SW480 (cell line): ENCODE results near the gene EN2.

Source experiments
- DNase-seq: peaks from one replicate; pipeline ENCODE4 v3.0.0-alpha.2; 2016; ENCODE audit warnings: low spot score

The EN2 gene

DNA sequence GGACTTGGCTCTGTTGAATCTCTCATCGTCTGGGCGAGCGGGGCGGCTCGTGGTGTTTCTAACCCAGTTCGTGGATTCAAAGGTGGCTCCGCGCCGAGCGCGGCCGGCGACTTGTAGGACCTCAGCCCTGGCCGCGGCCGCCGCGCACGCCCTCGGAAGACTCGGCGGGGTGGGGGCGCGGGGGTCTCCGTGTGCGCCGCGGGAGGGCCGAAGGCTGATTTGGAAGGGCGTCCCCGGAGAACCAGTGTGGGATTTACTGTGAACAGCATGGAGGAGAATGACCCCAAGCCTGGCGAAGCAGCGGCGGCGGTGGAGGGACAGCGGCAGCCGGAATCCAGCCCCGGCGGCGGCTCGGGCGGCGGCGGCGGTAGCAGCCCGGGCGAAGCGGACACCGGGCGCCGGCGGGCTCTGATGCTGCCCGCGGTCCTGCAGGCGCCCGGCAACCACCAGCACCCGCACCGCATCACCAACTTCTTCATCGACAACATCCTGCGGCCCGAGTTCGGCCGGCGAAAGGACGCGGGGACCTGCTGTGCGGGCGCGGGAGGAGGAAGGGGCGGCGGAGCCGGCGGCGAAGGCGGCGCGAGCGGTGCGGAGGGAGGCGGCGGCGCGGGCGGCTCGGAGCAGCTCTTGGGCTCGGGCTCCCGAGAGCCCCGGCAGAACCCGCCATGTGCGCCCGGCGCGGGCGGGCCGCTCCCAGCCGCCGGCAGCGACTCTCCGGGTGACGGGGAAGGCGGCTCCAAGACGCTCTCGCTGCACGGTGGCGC is at the start of gene EN2:
Gene EN2, plus strand, starts transcription at position 19 of the 767 bp plus-strand sequence. Its CDS starts 249 bp downstream, at position 268.
- peak; percentile 26 for DNase-seq

DNA sequence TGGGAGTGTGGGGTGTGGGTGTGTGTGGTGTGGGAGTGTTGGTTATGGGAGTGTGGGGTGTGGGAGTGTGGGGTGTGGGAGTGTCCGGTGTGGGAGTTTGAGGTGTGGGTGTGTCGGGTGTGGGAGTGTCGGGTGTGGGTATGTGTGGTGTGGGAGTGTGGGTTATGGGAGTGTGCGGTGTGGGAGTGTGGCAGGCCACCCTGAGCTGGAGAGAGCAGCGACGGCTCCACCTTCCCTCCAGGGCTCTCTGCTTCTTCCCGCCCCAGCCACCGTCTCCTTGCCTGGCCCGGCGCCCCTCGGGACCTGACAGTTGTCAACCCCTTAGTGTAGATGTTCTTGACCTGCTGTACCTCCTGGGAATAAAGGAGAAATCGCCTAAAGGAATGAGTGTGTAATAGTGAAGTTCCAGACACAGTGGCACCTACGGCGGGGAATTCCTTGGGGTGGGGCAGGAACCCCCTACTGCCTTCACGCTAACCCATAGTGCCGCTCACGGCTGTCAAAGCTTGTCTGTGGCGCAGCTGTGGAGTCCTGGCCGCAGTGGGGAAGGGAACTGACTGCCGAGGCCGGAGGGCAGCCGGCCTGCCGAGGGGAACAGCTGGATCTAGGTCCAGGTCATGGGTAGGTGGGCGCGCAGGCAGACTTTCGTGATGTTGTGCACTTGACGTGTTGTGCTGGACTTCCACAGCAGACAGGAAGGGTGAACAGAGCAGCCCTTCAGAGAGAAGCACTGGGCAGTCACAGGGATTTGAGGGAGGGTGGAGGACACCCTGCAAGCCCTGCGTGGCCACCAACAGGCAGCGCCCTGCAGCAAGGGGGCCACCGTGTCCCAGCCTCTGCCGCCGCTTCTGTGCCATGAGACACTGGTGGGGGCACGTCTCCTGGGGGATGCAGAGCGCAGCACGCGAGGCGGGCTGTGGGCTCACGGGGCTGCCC is 49.0 kb upstream of the EN2 start:
- DNase-seq: no peak

DNA sequence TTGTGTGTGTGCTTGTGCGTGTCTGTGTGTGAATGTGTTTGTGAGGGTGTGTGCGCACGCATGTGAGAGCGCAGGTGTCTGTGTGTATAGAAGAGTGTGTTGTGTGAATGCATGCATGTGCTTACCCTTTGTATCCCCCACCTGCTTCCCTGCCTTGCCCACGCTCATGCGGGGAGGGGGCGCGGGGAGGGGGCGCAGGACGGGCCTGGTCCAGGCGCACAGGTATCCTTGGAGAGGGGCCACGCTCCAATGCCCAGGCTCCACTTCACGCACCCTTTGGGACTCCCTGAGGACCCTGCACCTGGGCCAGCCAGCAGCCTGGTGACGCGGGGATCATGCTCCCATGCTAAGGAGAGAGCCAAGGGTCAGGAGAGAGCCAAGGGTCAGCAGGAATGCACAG is 47.9 kb upstream of the EN2 start:
- DNase-seq: no peak

- DNase-seq: no peak
Observed at GRCh38 chr7:155410431-155410830, 47.5 kb upstream of the EN2 start.

DNA sequence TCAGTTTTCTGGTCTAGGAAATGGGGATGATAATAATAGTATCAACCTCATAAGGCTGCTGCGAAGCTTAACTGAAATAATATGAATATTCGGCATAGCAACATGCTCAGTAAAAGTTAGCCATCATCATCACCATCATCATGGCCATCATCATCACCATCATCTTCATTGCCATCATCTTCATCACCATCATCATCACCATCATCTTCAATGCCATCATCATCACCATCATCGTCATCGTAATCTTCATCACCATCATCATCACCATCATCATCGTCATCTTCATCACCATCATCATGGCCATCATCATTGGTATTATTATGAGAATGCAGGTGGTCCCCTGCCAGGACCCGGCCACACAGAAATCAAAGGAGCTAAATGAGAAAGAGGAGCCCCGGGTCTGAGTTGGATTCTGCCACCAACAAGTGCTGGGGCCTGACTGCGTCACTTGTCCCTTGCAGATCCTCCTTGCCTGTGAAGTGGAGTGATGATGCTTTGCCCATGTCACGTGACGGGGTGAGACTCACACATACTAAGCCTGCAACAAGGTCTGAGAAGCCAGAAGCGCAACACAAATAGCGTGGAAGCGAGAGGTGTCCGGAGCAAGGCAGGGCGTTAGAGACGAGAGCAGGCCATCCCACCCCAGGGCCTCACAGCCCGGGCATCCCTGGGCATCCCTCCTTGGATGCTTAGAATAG is 46.1 kb upstream of the EN2 start:
- no peak for DNase-seq

GRCh38 chr7:155412416-155413253 is 45.3 kb upstream of the EN2 start:
- peak; percentile 66 for DNase-seq

DNA sequence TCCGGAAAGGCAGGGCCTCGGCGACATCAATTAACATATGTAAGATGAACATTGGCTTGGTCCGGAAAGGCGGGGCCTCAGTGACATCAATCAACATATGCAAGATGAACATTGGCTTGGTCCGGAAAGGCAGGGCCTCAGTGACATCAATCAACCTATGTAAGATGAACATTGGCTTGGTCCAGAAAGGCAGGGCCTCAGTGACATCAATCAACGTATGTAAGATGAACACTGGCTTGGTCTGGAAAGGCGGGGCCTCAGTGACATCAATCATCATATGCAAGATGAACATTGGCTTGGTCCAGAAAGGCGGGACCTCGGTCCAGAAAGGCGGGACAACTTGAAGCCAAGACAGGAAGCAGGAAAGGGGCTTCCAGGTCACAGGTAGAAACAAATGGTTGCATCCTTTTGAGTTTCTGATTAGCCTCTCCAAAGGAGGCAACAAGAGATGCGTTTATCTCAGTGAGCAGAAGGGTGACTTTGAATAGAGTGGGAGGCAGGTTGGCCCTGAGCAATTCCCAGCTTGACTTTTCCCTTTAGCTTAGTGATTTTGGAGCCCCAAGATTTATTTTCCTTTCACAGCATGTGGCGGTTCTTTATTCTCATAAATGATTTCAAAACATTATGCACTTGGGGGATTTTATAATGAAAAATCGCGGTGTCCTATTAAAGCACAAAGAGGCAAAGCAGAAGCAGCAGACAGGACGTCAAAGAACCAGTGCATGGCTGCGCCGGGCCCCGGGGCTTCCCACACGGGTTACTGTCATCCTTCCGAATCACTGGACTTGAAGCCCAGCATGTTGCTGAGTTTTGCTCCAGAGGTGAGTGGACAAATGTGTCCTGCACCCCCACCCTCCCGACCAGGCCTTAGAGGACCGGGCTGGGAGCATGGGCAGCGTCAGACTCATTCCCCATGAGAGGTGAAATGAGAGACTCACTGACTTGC is 43.1 kb upstream of the EN2 start:
- peak; percentile 24 for DNase-seq

DNA sequence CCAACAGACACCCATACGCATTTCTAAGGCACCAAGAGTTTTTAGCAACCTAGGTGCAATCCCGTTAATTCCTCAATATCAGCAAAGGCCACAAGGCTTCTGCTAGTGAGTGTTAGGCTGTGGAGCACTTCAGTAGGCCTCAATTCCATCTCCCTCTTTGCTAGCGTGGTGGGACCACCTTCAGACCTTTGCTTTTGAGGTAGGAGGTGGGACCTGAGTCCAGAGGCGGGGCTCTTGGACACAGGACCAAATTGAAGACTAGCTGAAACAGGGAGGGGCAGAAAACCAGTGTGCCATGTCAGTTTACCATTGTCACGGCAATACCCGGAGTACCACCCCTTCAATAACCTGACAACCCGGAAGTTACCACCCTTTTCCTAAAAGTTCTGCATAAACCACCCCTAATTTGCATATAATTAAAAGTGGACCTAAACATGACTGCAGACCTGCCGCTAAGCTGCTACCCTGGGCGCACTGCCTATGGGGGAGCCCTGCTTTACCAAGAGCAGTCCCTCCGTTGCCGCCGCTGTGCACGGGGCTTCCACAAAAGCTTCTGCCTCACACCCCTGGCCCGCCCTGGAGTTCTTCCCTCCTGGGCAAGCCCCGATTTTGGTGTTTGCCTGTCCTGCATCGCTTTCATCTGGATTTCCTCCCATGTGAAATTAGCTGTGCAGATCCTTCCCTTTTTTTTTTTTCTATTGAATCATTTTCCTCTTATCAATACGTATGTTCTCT is 41.1 kb upstream of the EN2 start:
- DNase-seq: no peak

- DNase-seq: no peak
Observed at GRCh38 chr7:155418304-155418703, 39.6 kb upstream of the EN2 start.

- DNase-seq: no peak
Observed at GRCh38 chr7:155418941-155419755, 38.8 kb upstream of the EN2 start.

DNA sequence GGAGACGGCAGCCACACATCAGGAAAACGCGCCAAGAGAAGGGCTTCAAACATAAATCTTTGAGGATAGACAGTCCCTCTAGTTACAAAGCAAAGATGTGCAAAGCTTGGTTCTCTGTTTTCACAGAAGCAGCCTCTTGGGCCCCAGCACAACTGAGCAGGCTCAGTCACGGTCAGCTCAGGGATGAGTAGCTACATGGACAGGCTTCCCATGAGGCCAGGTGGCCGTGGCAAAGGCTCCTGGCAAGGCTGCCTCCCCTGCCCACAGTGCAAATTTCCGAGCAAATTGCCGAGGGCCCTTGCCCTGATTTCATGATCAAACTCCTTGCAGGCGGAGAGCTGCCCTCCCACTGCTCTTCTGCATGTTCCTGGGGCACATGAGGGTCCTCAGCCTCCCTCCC is 37.8 kb upstream of the EN2 start:
- DNase-seq: no peak

DNA sequence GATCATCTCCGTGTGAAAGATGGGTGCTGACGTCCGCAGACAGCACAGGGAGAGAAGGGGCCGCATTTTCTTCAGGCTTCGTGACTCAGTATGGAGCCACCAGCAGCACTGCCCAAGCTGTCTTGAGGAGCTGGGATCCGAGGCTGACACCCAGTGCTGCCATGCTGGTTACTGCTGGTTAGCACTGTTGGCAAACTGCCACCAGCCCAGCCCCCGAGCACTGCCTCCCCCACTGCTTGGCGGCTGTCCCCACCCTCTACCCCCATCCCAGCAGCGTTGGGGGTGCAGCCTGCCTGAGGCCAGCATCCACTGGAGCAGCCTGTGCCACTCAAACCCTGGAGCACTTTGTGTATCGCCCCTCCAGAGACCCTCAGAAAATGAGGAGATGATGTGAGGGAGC is 35.8 kb upstream of the EN2 start:
- no peak for DNase-seq

DNA sequence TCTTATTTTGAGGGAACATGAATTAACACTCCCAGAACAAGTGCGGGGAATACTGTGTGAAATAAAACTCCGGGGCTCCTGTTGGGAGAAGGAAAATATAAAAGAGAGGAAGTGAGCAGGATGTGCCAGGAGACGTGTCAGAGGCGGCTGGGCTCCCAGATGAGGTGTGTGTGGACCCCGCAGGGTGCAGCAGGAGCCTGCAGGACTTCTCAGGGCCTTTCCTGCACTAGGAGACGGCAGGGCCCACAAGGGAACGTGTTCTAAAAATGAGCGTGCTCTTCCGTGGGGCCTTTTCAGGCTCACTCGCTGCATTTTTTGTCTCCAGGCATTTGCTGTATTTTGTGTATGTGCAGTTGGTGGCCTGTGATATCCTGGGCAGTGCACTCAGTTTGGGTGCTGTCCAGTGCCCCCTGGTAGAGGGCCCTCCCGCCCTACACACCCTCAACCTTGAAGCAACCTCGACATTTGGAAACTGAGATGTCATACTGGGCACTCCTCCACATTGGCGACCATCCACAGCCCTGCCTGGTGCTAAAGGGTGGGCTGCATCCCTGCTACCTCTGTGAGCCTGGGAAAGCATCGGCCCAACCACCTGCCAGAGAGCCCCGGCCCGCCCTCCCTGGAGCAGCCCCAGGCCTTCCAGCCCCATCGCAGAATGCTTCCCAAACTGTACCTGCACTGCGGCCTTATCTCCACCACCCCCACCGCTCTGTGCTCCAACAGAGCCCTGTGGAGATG is 35.2 kb upstream of the EN2 start:
- DNase-seq: no peak

GRCh38 chr7:155423337-155424285 is 34.3 kb upstream of the EN2 start:
- DNase-seq: no peak

GRCh38 chr7:155424301-155425010 is 33.5 kb upstream of the EN2 start:
- DNase-seq: no peak

DNA sequence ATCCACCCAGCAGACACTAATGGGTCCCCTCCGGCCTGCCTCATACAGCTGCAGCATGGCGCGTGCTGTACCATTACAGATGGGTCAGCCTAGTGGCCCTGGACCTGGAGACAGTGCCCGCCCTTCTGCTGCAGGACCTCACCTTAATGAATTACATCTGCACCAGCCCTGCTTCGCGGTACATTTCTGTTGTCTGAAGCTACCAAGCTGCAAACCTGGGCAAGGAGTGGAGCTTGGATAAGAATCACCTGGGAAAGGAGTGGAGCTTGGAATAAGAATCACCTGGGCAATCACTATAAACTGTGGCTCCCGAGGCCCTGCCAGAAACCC is 33.0 kb upstream of the EN2 start:
- DNase-seq: no peak
